Activated CD8-positive, alpha-beta T cell treated with anti-CD3 and anti-CD28 coated beads for 36 hours (primary cell): ENCODE data around the gene PLEKHA6. TPM values are rescaled to one million over a fixed set of nuclear protein-coding genes. Genes with fewer than 3 reads are reported as not detected.
"Not testable (repeated sequence)": the region's sequence is repeated elsewhere in the genome, so short reads cannot be mapped to it uniquely, and the experiment has no call there.

Experiments used
- ATAC-seq: fragments of 200-7000 bp; cut with Tn5 transposase; one replicate; pipeline ENCODE4 v1.10.0; 2021; ENCODE audit warnings: mild to moderate bottlenecking, moderate library complexity
- CTCF ChIA-PET: fragments of 350-600 bp; sonication (Branson Sonifier 250); formaldehyde crosslinking; loops from one replicate; lab custom pipeline; 2021; ENCODE audit warnings: antibody characterized with exemption; lab: Charles Lee
- POLR2A ChIA-PET: fragments of 350-600 bp; sonication (Branson Sonifier 250); formaldehyde crosslinking; loops from one replicate; lab custom pipeline; 2021; ENCODE audit warnings: antibody characterized with exemption; lab: Charles Lee
- DNase-seq: peaks from one replicate; pipeline ENCODE4 v3.0.0-alpha.2; 2020
- H3K27ac Mint-ChIP-seq: one replicate; pipeline ENCODE4 v1.8.0; 2021; ENCODE audit warnings: mild to moderate bottlenecking, mixed read lengths
- H3K27me3 Mint-ChIP-seq: one replicate; pipeline ENCODE4 v1.8.0; 2021; ENCODE audit warnings: mixed read lengths
- H3K36me3 Mint-ChIP-seq: one replicate; pipeline ENCODE4 v1.8.0; 2021; ENCODE audit warnings: low read depth, mixed read lengths
- H3K4me1 Mint-ChIP-seq: one replicate; pipeline ENCODE4 v1.8.0; 2021; ENCODE audit warnings: low read depth, mixed read lengths
- H3K4me3 Mint-ChIP-seq: one replicate; pipeline ENCODE4 v1.8.0; 2021; ENCODE audit warnings: mild to moderate bottlenecking, moderate library complexity, mixed read lengths
- H3K9me3 Mint-ChIP-seq: one replicate; pipeline ENCODE4 v1.8.0; 2021; ENCODE audit warnings: mixed read lengths
- intact Hi-C: fragments of 100-400 bp; cut with micrococcal nuclease; formaldehyde crosslinking; loops from one replicate; pipeline ENCODE4 v1.10.0; 2022
- total RNA-seq, 2 experiments: library from RNA; stranded (reverse); gene quantifications; one replicate each; pipeline ENCODE4 v1.2.3, GENCODE V29; 2021
- TF ChIP-seq, protein P1 (sequence below): fragments of 200-600 bp; IDR thresholded peaks from one replicate; pipeline ENCODE4 v1.8.0; 2022; ENCODE audit warnings: antibody characterized with exemption, mild to moderate bottlenecking

Gene PLEKHA6
- total RNA-seq, 2 experiments from 2014 or later = 3.0 to 3.7 TPM

DNA sequence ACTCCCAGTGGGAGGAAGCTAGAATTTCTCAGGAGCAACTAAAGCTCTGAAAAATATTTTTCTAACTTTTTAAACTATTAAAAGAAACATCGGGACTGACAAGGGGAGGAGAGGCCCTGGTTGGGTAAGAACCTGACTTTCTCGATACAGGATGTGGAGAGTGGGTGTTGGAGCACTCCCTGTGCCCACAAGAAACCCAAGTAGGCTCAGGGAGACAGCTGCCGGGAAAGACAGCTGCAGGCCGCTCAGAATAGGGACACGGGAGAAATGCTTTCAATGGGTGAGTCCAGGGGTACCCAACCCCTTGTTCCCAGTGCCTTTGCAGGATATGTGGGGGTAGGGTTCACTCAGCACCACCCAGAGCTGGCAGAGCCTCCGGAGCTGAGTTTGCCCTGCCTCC is 43.6 kb downstream of the PLEKHA6 start:
- H3K4me1 Mint-ChIP-seq = peaks cover 8% of the 10 kb centered on the region
- ChIA-PET POLR2A (no interaction called here), CTCF (interaction anchor here (1.6 kb wide), 1 partner anchor 47 kb away, joined by 5 read pairs; no protein-coding TSS in a partner anchor)
- H3K27me3 Mint-ChIP-seq = peaks cover 1% of the 10 kb centered on the region
- no peaks in the 10 kb centered on the region for H3K36me3 Mint-ChIP-seq
- intact Hi-C loops = no loop called here
- ATAC-seq = no peak
- no peaks in the 10 kb centered on the region for H3K9me3 Mint-ChIP-seq
- H3K4me3 Mint-ChIP-seq = no peak overlapping the region
- no peak for DNase-seq
- H3K27ac Mint-ChIP-seq = no peak overlapping the region
- TF ChIP-seq, protein P1, sequence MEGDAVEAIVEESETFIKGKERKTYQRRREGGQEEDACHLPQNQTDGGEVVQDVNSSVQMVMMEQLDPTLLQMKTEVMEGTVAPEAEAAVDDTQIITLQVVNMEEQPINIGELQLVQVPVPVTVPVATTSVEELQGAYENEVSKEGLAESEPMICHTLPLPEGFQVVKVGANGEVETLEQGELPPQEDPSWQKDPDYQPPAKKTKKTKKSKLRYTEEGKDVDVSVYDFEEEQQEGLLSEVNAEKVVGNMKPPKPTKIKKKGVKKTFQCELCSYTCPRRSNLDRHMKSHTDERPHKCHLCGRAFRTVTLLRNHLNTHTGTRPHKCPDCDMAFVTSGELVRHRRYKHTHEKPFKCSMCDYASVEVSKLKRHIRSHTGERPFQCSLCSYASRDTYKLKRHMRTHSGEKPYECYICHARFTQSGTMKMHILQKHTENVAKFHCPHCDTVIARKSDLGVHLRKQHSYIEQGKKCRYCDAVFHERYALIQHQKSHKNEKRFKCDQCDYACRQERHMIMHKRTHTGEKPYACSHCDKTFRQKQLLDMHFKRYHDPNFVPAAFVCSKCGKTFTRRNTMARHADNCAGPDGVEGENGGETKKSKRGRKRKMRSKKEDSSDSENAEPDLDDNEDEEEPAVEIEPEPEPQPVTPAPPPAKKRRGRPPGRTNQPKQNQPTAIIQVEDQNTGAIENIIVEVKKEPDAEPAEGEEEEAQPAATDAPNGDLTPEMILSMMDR = no peak

DNA sequence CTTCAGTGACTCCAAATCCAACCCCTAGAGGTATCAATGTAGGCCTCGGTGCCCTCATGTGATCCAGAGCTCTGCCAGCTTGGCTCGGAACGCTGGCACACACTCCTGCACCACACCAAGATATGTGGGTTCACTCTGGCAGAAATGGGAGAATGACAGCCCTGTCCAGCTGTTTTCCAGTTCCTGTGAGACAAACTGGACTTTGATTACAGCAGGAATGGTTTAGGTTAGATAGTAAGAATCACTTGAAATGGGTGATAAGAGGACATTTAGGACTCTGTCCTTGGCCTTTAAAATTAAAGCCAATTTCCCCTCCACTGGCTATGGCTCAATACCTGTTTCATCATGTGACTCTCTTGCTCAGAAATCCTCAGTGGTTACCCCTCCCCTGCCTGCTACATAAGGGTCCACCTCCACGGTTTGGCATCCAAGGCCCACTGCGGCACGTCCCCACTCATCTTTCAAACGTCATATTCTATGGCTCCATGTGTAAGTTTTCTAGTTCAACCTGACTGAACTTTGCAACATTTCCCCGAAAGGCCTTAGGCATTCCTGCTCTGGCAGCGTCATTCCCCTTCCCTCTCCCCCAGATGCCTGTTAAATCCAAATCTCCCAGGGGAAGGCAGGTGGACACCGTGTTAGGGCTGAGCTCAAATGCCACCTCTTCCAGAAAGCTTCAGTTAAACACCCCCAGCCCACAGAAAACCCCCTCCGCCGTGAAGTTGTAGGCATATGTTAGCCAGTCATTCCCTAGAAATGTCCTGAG is 44.7 kb downstream of the PLEKHA6 start:
- Mint-ChIP-seq H3K36me3 (no peaks in the 10 kb centered on the region), H3K4me1 (peaks cover 1% of the 10 kb centered on the region), H3K4me3 (no peak overlapping the region), H3K27ac (no peak overlapping the region), H3K27me3 (peaks cover 4% of the 10 kb centered on the region), H3K9me3 (no peaks in the 10 kb centered on the region)
- intact Hi-C loops = no loop called here
- ATAC-seq = no peak
- TF ChIP-seq, protein P1 = no peak
- CTCF ChIA-PET = interaction anchor here (1.3 to 1.6 kb wide), 2 partner anchors 45 to 48 kb away, joined by 3 to 5 read pairs; partner anchors contain the start of gene PLEKHA6
- DNase-seq = no peak
- POLR2A ChIA-PET = no interaction called here

DNA sequence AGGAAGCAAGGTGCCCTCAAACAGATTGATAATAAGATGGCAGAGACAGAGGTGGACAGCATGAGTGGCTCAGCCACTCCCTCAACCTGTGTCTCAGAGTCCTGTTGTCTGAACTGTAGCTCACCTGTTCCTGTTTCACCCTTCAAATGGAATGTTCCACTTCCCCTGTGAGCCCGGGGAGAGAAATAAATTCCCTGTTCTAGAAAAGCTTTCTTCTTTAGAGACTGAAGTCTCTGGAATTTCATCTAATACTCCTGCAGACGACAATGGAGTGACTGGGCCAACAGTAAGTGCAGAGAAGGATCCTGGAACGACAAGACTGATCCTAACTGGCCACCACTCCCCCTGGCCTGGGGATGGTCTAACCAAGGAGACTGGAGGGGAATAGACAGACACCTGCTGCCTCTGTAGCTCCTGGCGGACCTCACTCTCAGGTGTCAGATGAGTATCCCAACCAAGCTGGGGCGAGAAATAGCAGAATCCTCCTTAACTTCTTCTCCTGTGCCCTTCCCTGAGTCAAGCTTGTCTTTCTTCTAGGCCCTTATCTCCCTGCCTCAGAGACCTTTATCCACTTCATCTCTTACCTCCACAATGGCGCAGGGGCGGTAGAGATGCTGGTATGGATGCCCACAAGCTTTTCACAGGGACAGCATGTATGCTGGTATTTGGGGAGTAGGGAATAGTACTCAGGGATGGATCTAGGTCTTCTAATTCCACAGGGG is 45.4 kb downstream of the PLEKHA6 start:
- ChIA-PET POLR2A (interaction anchor here (0.8 kb wide), 1 partner anchor 14 kb away, joined by 3 read pairs; no protein-coding TSS in a partner anchor), CTCF (interaction anchor here (1.3 kb wide), 1 partner anchor 45 kb away, joined by 3 read pairs; the partner anchor contains the start of gene PLEKHA6)
- no peak overlapping the region for H3K4me3 Mint-ChIP-seq
- H3K9me3 Mint-ChIP-seq = no peaks in the 10 kb centered on the region
- H3K4me1 Mint-ChIP-seq = no peaks in the 10 kb centered on the region
- no peak overlapping the region for H3K27ac Mint-ChIP-seq
- no peaks in the 10 kb centered on the region for H3K36me3 Mint-ChIP-seq
- DNase-seq (no peak), ATAC-seq (no peak)
- intact Hi-C loops = no loop called here
- H3K27me3 Mint-ChIP-seq = peaks cover 4% of the 10 kb centered on the region
- TF ChIP-seq, protein P1 = no peak

DNA sequence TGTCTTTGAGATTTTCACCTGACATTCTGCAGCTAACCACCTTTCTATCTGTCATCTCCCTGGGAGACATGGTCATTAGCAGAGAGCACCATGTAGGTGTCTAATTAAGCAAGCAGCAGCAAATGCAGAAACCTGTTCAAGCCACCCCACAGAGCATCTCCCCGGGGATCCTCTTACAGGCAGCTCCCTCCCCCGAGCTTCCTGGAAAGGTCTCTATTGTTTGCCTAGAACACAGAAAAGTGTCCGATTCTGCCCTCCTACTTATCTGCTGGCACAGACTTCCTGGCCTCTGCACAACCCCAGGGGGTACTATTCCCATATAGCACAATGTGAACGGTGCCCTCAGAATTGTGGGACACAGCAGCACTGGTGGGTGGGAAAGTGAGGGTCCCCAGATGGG is 46.1 kb downstream of the PLEKHA6 start:
- POLR2A ChIA-PET = interaction anchor here (0.8 to 1.2 kb wide), 2 partner anchors 9 to 13 kb away, joined by 3 read pairs; no protein-coding TSS in a partner anchor
- Mint-ChIP-seq H3K27me3 (peaks cover 4% of the 10 kb centered on the region), H3K27ac (no peak overlapping the region), H3K4me3 (no peak overlapping the region), H3K36me3 (no peaks in the 10 kb centered on the region), H3K9me3 (no peaks in the 10 kb centered on the region), H3K4me1 (no peaks in the 10 kb centered on the region)
- intact Hi-C loops = no loop called here
- TF ChIP-seq, protein P1 = no peak
- CTCF ChIA-PET = interaction anchor here (1.1 kb wide), 1 partner anchor 11 kb away, joined by 3 read pairs; no protein-coding TSS in a partner anchor
- no peak for ATAC-seq
- no peak for DNase-seq

DNA sequence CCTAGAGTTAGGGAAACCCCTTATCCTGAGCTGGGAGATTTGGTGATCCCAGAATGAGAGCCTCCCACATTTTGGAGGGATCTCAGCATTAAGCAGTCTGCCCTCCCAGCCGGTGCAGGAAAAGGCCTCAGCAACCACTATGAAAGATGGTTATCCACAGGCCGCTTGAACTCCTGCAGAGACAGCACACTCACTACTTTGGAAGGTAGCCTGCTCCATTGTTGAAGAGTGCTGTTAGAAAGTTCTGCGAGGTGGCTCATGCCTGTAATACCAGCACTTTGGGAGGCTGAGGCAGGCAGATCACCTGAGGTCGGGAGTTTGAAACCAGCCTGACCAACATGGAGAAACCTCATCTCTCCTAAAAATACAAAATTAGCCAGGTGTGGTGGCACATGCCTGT is 48.8 kb downstream of the PLEKHA6 start:
- CTCF ChIA-PET, H3K4me3 Mint-ChIP-seq, H3K36me3 Mint-ChIP-seq, DNase-seq, POLR2A ChIA-PET, ATAC-seq, H3K27ac Mint-ChIP-seq, intact Hi-C loops, H3K9me3 Mint-ChIP-seq, H3K27me3 Mint-ChIP-seq, H3K4me1 Mint-ChIP-seq: not testable (repeated sequence)
